HG03135 (cell line): ENCODE data around the gene CDH20.

Experiments
- ATAC-seq: cut with Tn5 transposase; IDR thresholded peaks from one replicate; pipeline ENCODE4 v1.9.1; 2021; ENCODE audit warnings: mild to moderate bottlenecking, moderate library complexity; ENCODE audit not compliant: unreplicated experiment

CDH20 gene

GRCh38 chr18:61333271-61333745 lies at the start of gene CDH20:
CDH20 (plus strand) TSS chr18:61333430.
- ATAC-seq: no peak

GRCh38 chr18:61284039-61284438 lies 49.2 kb upstream of the CDH20 start:
- ATAC-seq: no peak

- no peak for ATAC-seq
Measured at GRCh38 chr18:61285777-61286176, 47.5 kb upstream of the CDH20 start.

- ATAC-seq: no peak
Measured at GRCh38 chr18:61286867-61287266, 46.4 kb upstream of the CDH20 start.

- no peak for ATAC-seq
Measured at GRCh38 chr18:61290616-61291015, 42.6 kb upstream of the CDH20 start.

GRCh38 chr18:61292280-61293035 lies 40.8 kb upstream of the CDH20 start:
- no peak for ATAC-seq

- ATAC-seq: no peak
Measured at GRCh38 chr18:61295153-61295552, 38.1 kb upstream of the CDH20 start.

GRCh38 chr18:61308004-61308403 lies 25.2 kb upstream of the CDH20 start:
- ATAC-seq: no peak

GRCh38 chr18:61308795-61309393 lies 24.3 kb upstream of the CDH20 start:
- ATAC-seq: no peak

- ATAC-seq: peak; percentile 91
Measured at GRCh38 chr18:61322265-61322873, 10.9 kb upstream of the CDH20 start.

GRCh38 chr18:61323951-61324350 lies 9.3 kb upstream of the CDH20 start:
- ATAC-seq: no peak

GRCh38 chr18:61326407-61326806 lies 6.8 kb upstream of the CDH20 start:
- no peak for ATAC-seq

- ATAC-seq: no peak
Measured at GRCh38 chr18:61329398-61329797, 3.8 kb upstream of the CDH20 start.

GRCh38 chr18:61331051-61331450 lies 2.2 kb upstream of the CDH20 start:
- no peak for ATAC-seq

GRCh38 chr18:61333746-61334490 lies 688 bp downstream of the CDH20 start:
- ATAC-seq: no peak

- no peak for ATAC-seq
Measured at GRCh38 chr18:61334491-61334850, 1.2 kb downstream of the CDH20 start.

- ATAC-seq: no peak
Measured at GRCh38 chr18:61334951-61335683, 1.9 kb downstream of the CDH20 start.

- ATAC-seq: no peak
Measured at GRCh38 chr18:61335684-61336555, 2.7 kb downstream of the CDH20 start.

GRCh38 chr18:61336766-61337165 lies 3.5 kb downstream of the CDH20 start:
- no peak for ATAC-seq

GRCh38 chr18:61337527-61337926 lies 4.3 kb downstream of the CDH20 start:
- no peak for ATAC-seq
